ENCODE data around the gene OARD1.
"Not testable (repeated sequence)": the region's sequence is repeated elsewhere in the genome, so short reads cannot be mapped to it uniquely, and the experiment has no call there.

Gene OARD1

GRCh38 chr6:41025966-41026530, 46.1 kb downstream of the OARD1 start:
- DNase-seq = no peak

GRCh38 chr6:41023114-41023513, 49.0 kb downstream of the OARD1 start:
- DNase-seq = no peak

- DNase-seq = peak; percentile 16
These were observed 49.9 kb downstream of the OARD1 start for GRCh38 chr6:41022294-41022693.

- DNase-seq = peak; percentile 68
These were observed 50.3 kb downstream of the OARD1 start for GRCh38 chr6:41021832-41022231.

- no peak for DNase-seq
These were observed 54.5 kb downstream of the OARD1 start for GRCh38 chr6:41017663-41018062.

- not testable (repeated sequence) for DNase-seq
These were observed 56.3 kb downstream of the OARD1 start for GRCh38 chr6:41015860-41016259.

GRCh38 chr6:41014780-41015179, 57.4 kb downstream of the OARD1 start:
- no peak for DNase-seq
